BJ (cell line): ENCODE data around the gene QSOX1. TPM values are rescaled to one million over a fixed set of nuclear protein-coding genes. Genes with fewer than 3 reads are reported as not detected.

Source experiments
- CTCF ChIA-PET: fragments of 350-600 bp; formaldehyde crosslinking; extraction: SDS; loops from one replicate; lab custom pipeline; 2021; ENCODE audit warnings: antibody characterized with exemption, inconsistent platforms; lab: Yijun Ruan, JAX
- POLR2A ChIA-PET: fragments of 300-600 bp; sonication (Branson Sonifier 250); formaldehyde crosslinking; extraction: SDS; loops from one replicate; lab custom pipeline; 2021; ENCODE audit warnings: antibody characterized with exemption; lab: Charles Lee
- DNase-seq: peaks from one replicate; pipeline ENCODE4 v3.0.0-alpha.2; 2011; ENCODE audit warnings: low read depth
- H3K27me3 ChIP-seq: 2 replicates; pipeline ENCODE4 v1.6.0; 2011; ENCODE audit warnings: low read length; ENCODE audit not compliant: control insufficient read depth, insufficient read depth
- H3K36me3 ChIP-seq: 2 replicates; pipeline ENCODE4 v1.5.1; 2011; ENCODE audit warnings: low read length; ENCODE audit not compliant: control insufficient read depth, insufficient read depth
- H3K4me3 ChIP-seq: 2 replicates; pipeline ENCODE4 v1.5.1; 2011; ENCODE audit warnings: low read depth, mild to moderate bottlenecking, control low read depth, low read length
- CTCF ChIP-seq: IDR thresholded peaks from 2 replicates; pipeline ENCODE4 v1.5.1; 2011; ENCODE audit warnings: low read depth, mild to moderate bottlenecking, control low read depth, inconsistent platforms, low read length, moderate library complexity; ENCODE audit not compliant: insufficient read depth
- polyA plus RNA-seq: library from polyadenylated mRNA; depleted of rRNA; stranded (reverse); fragments of >200 nt; gene quantifications from 2 replicates; pipeline ENCODE4 v1.2.3, GENCODE V29; 2011

Gene QSOX1
- polyA plus RNA-seq, 1 experiment, result 503 TPM

DNA sequence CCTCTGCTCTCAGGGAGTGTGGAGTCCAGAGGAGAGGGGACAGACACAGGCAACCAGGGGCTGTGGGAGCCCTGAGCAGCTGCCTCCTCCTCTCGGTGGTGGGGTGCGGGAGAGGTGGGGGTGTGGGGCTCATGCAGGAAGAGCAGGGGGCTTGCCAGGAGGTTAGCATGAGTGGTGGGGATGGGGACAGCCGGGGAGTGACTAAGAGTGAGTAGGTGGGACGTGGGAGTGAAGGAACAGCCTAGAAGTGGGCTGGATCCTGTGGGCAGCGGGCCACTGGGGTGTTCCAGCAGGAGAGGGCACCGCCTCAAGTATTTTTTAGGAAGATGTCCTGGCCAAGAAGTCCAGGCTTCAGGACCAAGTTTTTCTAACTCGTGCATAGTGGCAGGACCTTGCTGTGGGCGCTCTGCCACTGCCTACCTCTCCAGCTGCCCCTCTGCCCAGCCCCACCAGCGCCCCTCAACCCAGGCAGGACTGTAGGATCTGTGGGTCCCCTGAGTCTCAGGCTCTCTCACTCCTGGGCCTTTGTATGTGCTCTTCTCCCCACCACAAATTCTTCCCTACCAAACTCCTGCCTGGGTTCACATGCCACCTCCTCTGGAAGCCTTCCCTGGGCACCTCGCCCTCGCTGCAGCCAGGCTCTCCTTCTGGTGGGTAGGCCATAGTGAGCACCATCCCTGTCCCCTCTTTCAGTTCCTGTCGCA lies 56.6 kb downstream of the QSOX1 start:
- CTCF ChIA-PET, result interaction anchor here (0.8 kb wide), 1 partner anchor 44 kb away, joined by 3 read pairs; no protein-coding TSS in a partner anchor
- no peak for TF ChIP-seq CTCF
- POLR2A ChIA-PET, result no interaction called here
- Histone ChIP-seq H3K4me3 (no peak overlapping the region), H3K27me3 (no peaks in the 10 kb centered on the region), H3K36me3 (no peaks in the 10 kb centered on the region)
- no peak for DNase-seq

- Histone ChIP-seq H3K36me3 (no peaks in the 10 kb centered on the region), H3K4me3 (no peak overlapping the region), H3K27me3 (no peaks in the 10 kb centered on the region)
- POLR2A ChIA-PET, result no interaction called here
- no peak for TF ChIP-seq CTCF
- DNase-seq, result no peak
- CTCF ChIA-PET, result no interaction called here
Observed at GRCh38 chr1:180211860-180212229, 57.2 kb downstream of the QSOX1 start.

GRCh38 chr1:180213401-180214170 lies 58.9 kb downstream of the QSOX1 start:
- CTCF ChIA-PET, result no interaction called here
- no peak for DNase-seq
- POLR2A ChIA-PET, result no interaction called here
- TF ChIP-seq CTCF, result no peak
- no peaks in the 10 kb centered on the region for H3K36me3 ChIP-seq
- H3K27me3 ChIP-seq, result no peaks in the 10 kb centered on the region
- no peak overlapping the region for H3K4me3 ChIP-seq

DNA sequence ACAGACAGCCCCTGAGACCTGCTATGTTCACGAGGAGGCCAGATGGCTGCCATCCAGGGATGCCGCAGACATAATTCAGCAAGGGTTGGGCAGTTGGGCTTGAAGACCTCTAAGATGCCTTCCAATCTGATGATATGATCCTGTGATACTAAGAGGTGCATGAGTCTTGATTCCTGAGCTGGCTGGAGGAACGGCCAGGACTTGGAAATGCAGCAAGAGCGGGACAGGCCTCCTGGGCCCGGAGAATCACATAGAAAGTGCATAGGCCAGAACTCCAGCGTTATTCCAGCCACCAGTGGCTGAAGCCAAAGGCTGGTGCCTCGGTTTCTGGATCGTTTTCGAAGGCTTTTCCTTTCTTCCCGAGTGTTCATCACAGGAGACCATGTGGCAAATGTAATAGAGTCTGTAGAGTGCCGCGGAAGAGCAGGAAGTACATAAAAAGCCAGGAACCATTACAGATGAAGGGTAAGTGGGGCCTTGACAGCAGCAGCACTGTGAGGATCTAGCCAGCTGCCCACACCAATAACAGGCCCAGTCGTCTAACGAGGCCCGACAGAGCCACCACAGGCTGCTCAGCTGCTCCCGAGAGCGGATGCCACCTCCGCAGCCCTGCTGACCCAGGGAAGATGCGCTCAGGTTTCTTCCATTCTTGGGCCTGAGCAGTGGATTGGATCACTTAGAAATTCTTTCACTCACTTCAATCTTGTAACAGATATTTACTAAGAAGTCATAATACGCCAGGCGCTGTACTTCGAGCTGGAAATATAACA lies 61.4 kb downstream of the QSOX1 start:
- DNase-seq, result no peak
- ChIA-PET POLR2A (no interaction called here), CTCF (interaction anchor here (2.1 kb wide), 1 partner anchor 37 kb away, joined by 5 read pairs; no protein-coding TSS in a partner anchor)
- Histone ChIP-seq H3K27me3 (peaks cover 1% of the 10 kb centered on the region; the same call in 1 of the 2 replicates), H3K36me3 (no peaks in the 10 kb centered on the region), H3K4me3 (no peak overlapping the region)
- TF ChIP-seq CTCF, result no peak

GRCh38 chr1:180217006-180217405 lies 62.3 kb downstream of the QSOX1 start:
- TF ChIP-seq CTCF, result no peak
- peaks cover 4% of the 10 kb centered on the region for H3K27me3 ChIP-seq
- DNase-seq, result no peak
- no peaks in the 10 kb centered on the region for H3K36me3 ChIP-seq
- ChIA-PET CTCF (interaction anchor here (2.1 kb wide), 1 partner anchor 36 kb away, joined by 5 read pairs; no protein-coding TSS in a partner anchor), POLR2A (no interaction called here)
- H3K4me3 ChIP-seq, result no peak overlapping the region
